Neural progenitor cell (in vitro differentiated cells): ENCODE data around the gene TMEFF2.

ENCODE experiments used
- CTCF ChIP-seq: fragments of 200-600 bp; sonication (generic); IDR thresholded peaks from 2 replicates; pipeline ENCODE4 v1.5.1; 2017; ENCODE audit warnings: antibody characterized with exemption, mild to moderate bottlenecking
- EZH2 ChIP-seq: fragments of 200-600 bp; sonication (generic); IDR thresholded peaks from 2 replicates; pipeline ENCODE4 v1.6.1; 2017; ENCODE audit warnings: antibody characterized with exemption, mild to moderate bottlenecking, moderate library complexity
- EZH2phosphoT487 ChIP-seq: fragments of 200-600 bp; sonication (generic); IDR thresholded peaks from 2 replicates; pipeline ENCODE4 v1.6.1; 2017; ENCODE audit warnings: antibody characterized with exemption

DNA sequence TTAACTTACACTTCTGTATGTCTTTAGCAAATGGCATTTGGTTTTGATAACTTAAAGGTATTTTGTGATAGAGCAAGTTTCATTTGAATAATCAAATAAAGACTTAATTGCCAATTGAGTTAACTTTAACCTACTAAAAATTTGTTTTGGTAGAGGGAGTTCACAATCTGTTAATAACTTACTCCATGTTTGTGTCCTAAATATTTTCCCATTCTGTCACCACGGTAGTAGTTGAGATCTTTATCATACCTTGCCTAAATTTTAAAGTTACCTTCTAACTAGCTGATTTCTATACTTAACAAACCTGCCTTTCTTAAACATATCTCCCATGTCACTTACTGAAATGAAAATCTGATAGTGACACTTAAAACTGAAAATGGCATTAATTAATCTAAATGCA, 127.1 kb downstream of the TMEFF2 start:
- no peak for TF ChIP-seq CTCF
- no peak for TF ChIP-seq EZH2
- no peak for TF ChIP-seq EZH2phosphoT487
